RWPE1 (cell line): Measurements from ENCODE around the gene PLGRKT.

Experiments used
- CTCF ChIA-PET: fragments of 350-600 bp; sonication (Branson Sonifier 250); formaldehyde crosslinking; extraction: SDS; loops from one replicate; lab custom pipeline; 2021; lab: Yijun Ruan, JAX
- POLR2A ChIA-PET: fragments of 400-600 bp; formaldehyde crosslinking; extraction: SDS; loops from one replicate; lab custom pipeline; 2020; ENCODE audit warnings: antibody characterized with exemption; ENCODE audit not compliant: low non-redundant PET; lab: Yijun Ruan, JAX
- DNase-seq: peaks from one replicate; pipeline ENCODE4 v3.0.0; 2012; ENCODE audit warnings: low spot score
- H3K27ac ChIP-seq: fragments of 450-650 bp; 2 replicates; pipeline ENCODE4 v1.5.1; 2017
- TF ChIP-seq, protein P1 (sequence below): fragments of 450-650 bp; conservative IDR thresholded peaks from 2 replicates; pipeline ENCODE4 v1.5.1; 2017; ENCODE audit warnings: low read depth, mild to moderate bottlenecking

PLGRKT gene

DNA sequence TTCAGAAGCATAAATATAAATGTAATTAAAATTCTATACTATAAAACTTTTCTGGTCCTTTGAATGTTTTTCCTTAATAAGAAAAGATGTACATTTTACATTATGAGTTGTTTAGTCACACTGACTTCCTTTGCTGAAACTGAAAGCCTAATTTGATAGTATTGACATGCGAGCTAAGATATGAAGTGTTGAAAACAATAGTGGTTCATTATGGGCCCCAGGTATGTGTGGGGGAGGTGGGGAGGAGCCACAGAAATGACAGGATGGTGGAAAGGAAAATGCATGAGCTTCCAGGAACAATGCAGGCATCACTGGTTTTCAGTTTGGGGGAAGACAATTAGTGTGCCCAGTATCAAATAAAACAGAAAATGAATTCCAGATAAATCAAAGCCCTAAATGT is 62.6 kb downstream of the PLGRKT start:
- no peak for DNase-seq
- POLR2A ChIA-PET, result no interaction called here
- TF ChIP-seq, protein P1, sequence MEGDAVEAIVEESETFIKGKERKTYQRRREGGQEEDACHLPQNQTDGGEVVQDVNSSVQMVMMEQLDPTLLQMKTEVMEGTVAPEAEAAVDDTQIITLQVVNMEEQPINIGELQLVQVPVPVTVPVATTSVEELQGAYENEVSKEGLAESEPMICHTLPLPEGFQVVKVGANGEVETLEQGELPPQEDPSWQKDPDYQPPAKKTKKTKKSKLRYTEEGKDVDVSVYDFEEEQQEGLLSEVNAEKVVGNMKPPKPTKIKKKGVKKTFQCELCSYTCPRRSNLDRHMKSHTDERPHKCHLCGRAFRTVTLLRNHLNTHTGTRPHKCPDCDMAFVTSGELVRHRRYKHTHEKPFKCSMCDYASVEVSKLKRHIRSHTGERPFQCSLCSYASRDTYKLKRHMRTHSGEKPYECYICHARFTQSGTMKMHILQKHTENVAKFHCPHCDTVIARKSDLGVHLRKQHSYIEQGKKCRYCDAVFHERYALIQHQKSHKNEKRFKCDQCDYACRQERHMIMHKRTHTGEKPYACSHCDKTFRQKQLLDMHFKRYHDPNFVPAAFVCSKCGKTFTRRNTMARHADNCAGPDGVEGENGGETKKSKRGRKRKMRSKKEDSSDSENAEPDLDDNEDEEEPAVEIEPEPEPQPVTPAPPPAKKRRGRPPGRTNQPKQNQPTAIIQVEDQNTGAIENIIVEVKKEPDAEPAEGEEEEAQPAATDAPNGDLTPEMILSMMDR, result no peak
- no peak overlapping the region for H3K27ac ChIP-seq
- CTCF ChIA-PET, result no interaction called here

DNA sequence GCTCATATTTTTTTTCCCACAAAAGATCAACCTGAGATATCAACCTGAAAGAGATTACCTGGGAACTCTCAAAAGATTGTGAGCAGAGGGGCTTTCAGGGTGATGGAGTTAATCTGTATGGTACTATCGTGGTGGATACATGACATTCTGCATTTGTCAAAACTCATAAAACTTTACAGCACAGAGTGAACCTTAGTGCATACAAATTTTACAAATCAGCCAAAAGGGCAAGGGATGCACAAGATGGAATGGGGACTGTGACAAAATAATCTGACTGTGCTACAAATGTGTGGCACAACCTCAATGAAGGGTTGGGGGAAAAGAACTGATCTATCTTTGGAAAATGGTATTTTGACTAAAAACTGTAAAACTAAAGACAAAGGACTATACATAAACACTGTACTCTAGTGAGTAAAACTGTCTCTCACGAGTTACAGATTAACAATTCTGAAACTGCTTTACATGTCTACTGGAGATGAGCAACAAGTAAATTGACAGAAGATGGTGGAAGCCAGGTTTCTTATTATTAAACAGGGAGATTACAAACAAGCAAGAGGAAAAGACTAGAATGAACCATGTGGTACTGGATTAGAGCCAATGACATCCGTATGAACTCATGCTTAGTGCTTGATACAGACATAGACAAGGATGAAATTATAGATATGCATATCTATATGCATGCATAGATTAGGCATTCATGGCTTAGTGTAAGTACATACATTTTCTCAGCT is 73.3 kb downstream of the PLGRKT start:
- H3K27ac ChIP-seq, result no peak overlapping the region
- TF ChIP-seq, protein P1, result no peak
- DNase-seq, result no peak
- ChIA-PET POLR2A (no interaction called here), CTCF (interaction anchor here (0.7 kb wide), 1 partner anchor 8 kb away, joined by 3 read pairs; no protein-coding TSS in a partner anchor)

GRCh38 chr9:5361326-5362010 is 76.3 kb downstream of the PLGRKT start:
- CTCF ChIA-PET, result interaction anchor here (0.8 kb wide), 1 partner anchor 61 kb away, joined by 3 read pairs; no protein-coding TSS in a partner anchor
- TF ChIP-seq, protein P1, result no peak
- H3K27ac ChIP-seq, result no peak overlapping the region
- no peak for DNase-seq
- POLR2A ChIA-PET, result no interaction called here

- POLR2A ChIA-PET, result no interaction called here
- TF ChIP-seq, protein P1, result no peak
- CTCF ChIA-PET, result interaction anchor here (0.6 kb wide), 1 partner anchor 215 kb away, joined by 3 read pairs; no protein-coding TSS in a partner anchor
- no peak for DNase-seq
- H3K27ac ChIP-seq, result no peak overlapping the region
Observed at GRCh38 chr9:5360341-5360740, 77.4 kb downstream of the PLGRKT start.

GRCh38 chr9:5357431-5358105 is 80.2 kb downstream of the PLGRKT start:
- no peak overlapping the region for H3K27ac ChIP-seq
- TF ChIP-seq, protein P1, result no peak
- CTCF ChIA-PET, result interaction anchor here (0.5 kb wide), 1 partner anchor 995 kb away, joined by 3 read pairs; no protein-coding TSS in a partner anchor
- POLR2A ChIA-PET, result no interaction called here
- DNase-seq, result no peak

DNA sequence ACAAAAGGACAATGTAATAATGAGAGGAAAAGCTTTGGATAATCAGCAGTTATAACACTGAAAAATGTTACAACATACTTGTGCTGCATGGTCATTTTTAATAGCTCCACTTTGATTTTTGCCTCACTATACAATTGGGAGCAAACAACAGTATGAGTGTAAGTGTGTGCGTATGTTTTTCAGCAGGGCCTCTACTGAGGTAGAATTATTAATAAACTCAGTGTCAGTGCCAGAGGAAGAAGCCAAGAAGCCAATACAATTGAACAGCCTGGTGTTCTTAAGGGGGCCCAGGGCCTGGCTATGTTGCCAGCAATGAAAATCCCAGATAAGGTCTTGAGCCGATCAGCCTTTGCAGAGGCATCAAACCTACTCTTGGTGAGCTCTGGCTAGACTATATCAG is 81.9 kb downstream of the PLGRKT start:
- no peak overlapping the region for H3K27ac ChIP-seq
- no peak for DNase-seq
- TF ChIP-seq, protein P1, result no peak
- POLR2A ChIA-PET, result no interaction called here
- CTCF ChIA-PET, result interaction anchor here (0.5 kb wide), 1 partner anchor 1717 kb away, joined by 3 read pairs; no protein-coding TSS in a partner anchor
